AG04449 (cell line): ENCODE data around the gene ZNRF2.
"Not testable (repeated sequence)": the region's sequence is repeated elsewhere in the genome, so short reads cannot be mapped to it uniquely, and the experiment has no call there.

Experiments
- CTCF ChIA-PET: fragments of 350-600 bp; formaldehyde crosslinking; extraction: SDS; loops from one replicate; lab custom pipeline; 2021; ENCODE audit warnings: antibody characterized with exemption; lab: Yijun Ruan, JAX
- POLR2A ChIA-PET: fragments of 400-600, 350-600 bp; formaldehyde crosslinking; extraction: SDS; loops from one replicate; lab custom pipeline; 2020; ENCODE audit warnings: antibody characterized with exemption, inconsistent platforms; lab: Yijun Ruan, JAX
- DNase-seq: peaks from one replicate; pipeline ENCODE4 v3.0.0-alpha.2; 2010; ENCODE audit warnings: low read depth, low spot score
- H3K4me3 ChIP-seq: 2 replicates; pipeline ENCODE4 v1.5.1; 2011; ENCODE audit warnings: low read depth, mild to moderate bottlenecking, control low read depth, low read length
- CTCF ChIP-seq: IDR thresholded peaks from one replicate; pipeline ENCODE4 v1.5.1; 2011; ENCODE audit warnings: mild to moderate bottlenecking, moderate library complexity, low read length, control low read depth, inconsistent platforms; ENCODE audit not compliant: insufficient read depth; ENCODE audit errors: missing control alignments

Gene ZNRF2

GRCh38 chr7:30255064-30255769, 29.2 kb upstream of the ZNRF2 start:
- no peak for TF ChIP-seq CTCF
- H3K4me3 ChIP-seq = no peak overlapping the region
- DNase-seq = no peak
- CTCF ChIA-PET = no interaction called here
- POLR2A ChIA-PET = no interaction called here

- no peak for DNase-seq
- no peak overlapping the region for H3K4me3 ChIP-seq
- TF ChIP-seq CTCF = no peak
- ChIA-PET POLR2A (no interaction called here), CTCF (no interaction called here)
Observed at GRCh38 chr7:30256349-30256858, 28.0 kb upstream of the ZNRF2 start.

GRCh38 chr7:30260246-30260768, 24.1 kb upstream of the ZNRF2 start:
- no peak overlapping the region for H3K4me3 ChIP-seq
- ChIA-PET POLR2A (no interaction called here), CTCF (no interaction called here)
- no peak for TF ChIP-seq CTCF
- no peak for DNase-seq

GRCh38 chr7:30263090-30263710, 21.2 kb upstream of the ZNRF2 start:
- CTCF ChIA-PET = interaction anchor here (1.0 kb wide), 2 partner anchors 11 to 12 kb away, joined by 3 read pairs; no protein-coding TSS in a partner anchor
- no peak for TF ChIP-seq CTCF
- DNase-seq = no peak
- H3K4me3 ChIP-seq = no peak overlapping the region
- POLR2A ChIA-PET = no interaction called here

GRCh38 chr7:30264052-30264451, 20.3 kb upstream of the ZNRF2 start:
- CTCF ChIA-PET = no interaction called here
- no peak overlapping the region for H3K4me3 ChIP-seq
- TF ChIP-seq CTCF = no peak
- DNase-seq = no peak
- POLR2A ChIA-PET = no interaction called here

- DNase-seq, POLR2A ChIA-PET, H3K4me3 ChIP-seq, CTCF ChIA-PET: not testable (repeated sequence)
Observed at GRCh38 chr7:30265189-30265588, 19.2 kb upstream of the ZNRF2 start.
